WTC11 (cell line): Measurements from ENCODE around the gene CIB2. TPM values are rescaled to one million over a fixed set of nuclear protein-coding genes. Genes with fewer than 3 reads are reported as not detected.

Experiments
- ATAC-seq: fragments of 200-7000 bp; cut with Tn5 transposase; 2 replicates; pipeline ENCODE4 v1.10.0; 2021; ENCODE audit warnings: mild to moderate bottlenecking, moderate library complexity
- CTCF ChIA-PET: fragments of 300-600 bp; sonication (Branson Sonifier 250); formaldehyde crosslinking; loops from one replicate; lab custom pipeline; 2021; ENCODE audit warnings: antibody characterized with exemption; lab: Charles Lee
- POLR2A ChIA-PET: fragments of 350-600 bp; sonication (Branson Sonifier 250); formaldehyde crosslinking; loops from one replicate; lab custom pipeline; 2021; ENCODE audit warnings: antibody characterized with exemption; lab: Charles Lee
- DNase-seq: peaks from one replicate; pipeline ENCODE4 v3.0.0; 2021; ENCODE audit warnings: low spot score
- H3K27ac Mint-ChIP-seq: 2 replicates; pipeline ENCODE4 v1.8.0; 2021; ENCODE audit warnings: mixed read lengths
- H3K27me3 Mint-ChIP-seq: 2 replicates; pipeline ENCODE4 v1.8.0; 2021; ENCODE audit warnings: low read depth, mild to moderate bottlenecking, moderate library complexity, mixed read lengths
- H3K36me3 Mint-ChIP-seq: 2 replicates; pipeline ENCODE4 v1.8.0; 2021; ENCODE audit warnings: mixed read lengths
- H3K4me1 Mint-ChIP-seq: 2 replicates; pipeline ENCODE4 v1.8.0; 2022; ENCODE audit warnings: mixed read lengths
- H3K4me3 Mint-ChIP-seq: 2 replicates; pipeline ENCODE4 v1.8.0; 2021; ENCODE audit warnings: mild to moderate bottlenecking, moderate library complexity, mixed read lengths
- H3K9me3 Mint-ChIP-seq: 2 replicates; pipeline ENCODE4 v1.8.0; 2021; ENCODE audit warnings: mixed read lengths
- ATF3 ChIP-seq: sonication (generic); formaldehyde crosslinking; conservative IDR thresholded peaks from 2 replicates; pipeline ENCODE4 v1.8.1; 2022; ENCODE audit warnings: mild to moderate bottlenecking, missing genetic modification reagents
- E2F4 ChIP-seq: sonication (generic); formaldehyde crosslinking; IDR thresholded peaks from 2 replicates; pipeline ENCODE4 v1.8.1; 2022; ENCODE audit warnings: low read depth, mild to moderate bottlenecking, moderate library complexity, missing genetic modification reagents, borderline replicate concordance
- ELF4 ChIP-seq: sonication (generic); formaldehyde crosslinking; IDR thresholded peaks from 2 replicates; pipeline ENCODE4 v1.8.1; 2022; ENCODE audit warnings: low read depth, mild to moderate bottlenecking, moderate library complexity, missing genetic modification reagents
- ETV6 ChIP-seq: sonication (generic); formaldehyde crosslinking; IDR thresholded peaks from 2 replicates; pipeline ENCODE4 v1.8.1; 2022; ENCODE audit warnings: mild to moderate bottlenecking, missing genetic modification reagents
- FOXJ3 ChIP-seq: sonication (generic); formaldehyde crosslinking; IDR thresholded peaks from 2 replicates; pipeline ENCODE4 v1.9.0; 2021; ENCODE audit warnings: missing genetic modification reagents, mild to moderate bottlenecking, borderline replicate concordance
- FOXP1 ChIP-seq: sonication (generic); formaldehyde crosslinking; IDR thresholded peaks from 2 replicates; pipeline ENCODE4 v1.8.0; 2022; ENCODE audit warnings: missing genetic modification reagents, mild to moderate bottlenecking, moderate library complexity, borderline replicate concordance
- GABPB1 ChIP-seq: sonication (generic); formaldehyde crosslinking; IDR thresholded peaks from 2 replicates; pipeline ENCODE4 v1.8.1; 2023; ENCODE audit warnings: mild to moderate bottlenecking, missing genetic modification reagents
- GTF2I ChIP-seq: fragments of 250-450 bp; sonication (Bioruptor Pico); conservative IDR thresholded peaks from 2 replicates; pipeline ENCODE4 v1.4.0; 2021; ENCODE audit warnings: mild to moderate bottlenecking
- IRF1 ChIP-seq: sonication (generic); formaldehyde crosslinking; IDR thresholded peaks from 2 replicates; pipeline ENCODE4 v1.8.0; 2023; ENCODE audit warnings: missing genetic modification reagents
- IRF2 ChIP-seq: sonication (generic); formaldehyde crosslinking; IDR thresholded peaks from 2 replicates; pipeline ENCODE4 v1.8.0; 2022; ENCODE audit warnings: low read depth, missing genetic modification reagents, borderline replicate concordance
- JAZF1 ChIP-seq: fragments of 250-450 bp; sonication (Bioruptor Pico); IDR thresholded peaks from 2 replicates; pipeline ENCODE4 v1.9.0; 2021; ENCODE audit warnings: moderate library complexity, mild to moderate bottlenecking, inconsistent platforms
- NR2C2 ChIP-seq: sonication (generic); formaldehyde crosslinking; IDR thresholded peaks from 2 replicates; pipeline ENCODE4 v1.8.0; 2022; ENCODE audit warnings: mild to moderate bottlenecking, missing genetic modification reagents
- PRRX2 ChIP-seq: fragments of 250-450 bp; sonication (Bioruptor Pico); IDR thresholded peaks from 2 replicates; pipeline ENCODE4 v1.8.0; 2021; ENCODE audit warnings: mild to moderate bottlenecking
- SP1 ChIP-seq: sonication (generic); formaldehyde crosslinking; conservative IDR thresholded peaks from 2 replicates; pipeline ENCODE4 v1.8.1; 2022; ENCODE audit warnings: missing genetic modification reagents
- USF2 ChIP-seq: sonication (generic); formaldehyde crosslinking; IDR thresholded peaks from 2 replicates; pipeline ENCODE4 v1.8.1; 2023; ENCODE audit warnings: mild to moderate bottlenecking, missing genetic modification reagents, moderate library complexity
- ZBTB43 ChIP-seq: sonication (generic); formaldehyde crosslinking; IDR thresholded peaks from 2 replicates; pipeline ENCODE4 v1.8.1; 2023; ENCODE audit warnings: mild to moderate bottlenecking, missing genetic modification reagents
- ZNF396 ChIP-seq: fragments of 250-450 bp; sonication (Bioruptor Pico); IDR thresholded peaks from 2 replicates; pipeline ENCODE4 v1.8.0; 2021; ENCODE audit warnings: mild to moderate bottlenecking, moderate library complexity, borderline replicate concordance
- ZNF425 ChIP-seq: fragments of 250-450 bp; sonication (Bioruptor Pico); conservative IDR thresholded peaks from 2 replicates; pipeline ENCODE4 v1.9.0; 2021; ENCODE audit warnings: mild to moderate bottlenecking
- total RNA-seq: library from RNA; stranded (reverse); gene quantifications from 3 replicates; pipeline ENCODE4 v1.2.3, GENCODE V29; 2021

CIB2 gene
- total RNA-seq, 1 experiment from 2014 or later = 45.2 TPM

- no peak overlapping the region for H3K27ac Mint-ChIP-seq
- POLR2A ChIA-PET = no interaction called here
- H3K27me3 Mint-ChIP-seq = no peaks in the 10 kb centered on the region
- TF ChIP-seq FOXJ3 (no peak), GABPB1 (CRISPR knock-in tag) (no peak), USF2 (no peak), ZBTB43 (CRISPR knock-in tag) (no peak), ETV6 (no peak), IRF2 (CRISPR knock-in tag) (no peak), JAZF1 (CRISPR knock-in tag) (no peak), E2F4 (CRISPR knock-in tag) (no peak), ZNF396 (CRISPR knock-in tag) (no peak), GTF2I (CRISPR knock-in tag) (no peak)
- CTCF ChIA-PET = interaction anchor here (1.0 to 1.7 kb wide), 3 partner anchors 13 to 159 kb away, joined by 4 to 6 read pairs (median 6); no protein-coding TSS in a partner anchor
- H3K4me1 Mint-ChIP-seq = peaks cover 17% of the 10 kb centered on the region
- no peak overlapping the region for H3K4me3 Mint-ChIP-seq
- ATAC-seq (peak; percentile 8; the same call in 1 of the 2 replicates), DNase-seq (peak; percentile 8)
- H3K36me3 Mint-ChIP-seq = no peaks in the 10 kb centered on the region
- H3K9me3 Mint-ChIP-seq = no peaks in the 10 kb centered on the region
These were observed 62.2 kb downstream of the CIB2 start for GRCh38 chr15:78069052-78069414.

- ATAC-seq (no peak), DNase-seq (peak; percentile 8)
- Mint-ChIP-seq H3K4me3 (no peak overlapping the region), H3K36me3 (no peaks in the 10 kb centered on the region), H3K27me3 (no peaks in the 10 kb centered on the region), H3K9me3 (no peaks in the 10 kb centered on the region), H3K27ac (peak overlapping the region; percentile 35; the same call in 1 of the 2 replicates), H3K4me1 (peaks cover 13% of the 10 kb centered on the region)
- ChIA-PET POLR2A (interaction anchor here (0.7 to 0.9 kb wide), 2 partner anchors 57 to 156 kb away, joined by 3 to 4 read pairs; no protein-coding TSS in a partner anchor), CTCF (interaction anchor here (1.0 to 1.7 kb wide), 2 partner anchors 41 to 128 kb away, joined by 3 to 10 read pairs; no protein-coding TSS in a partner anchor)
- TF ChIP-seq FOXP1 (CRISPR knock-in tag) = no peak
These were observed 63.7 kb downstream of the CIB2 start for GRCh38 chr15:78067328-78068228.

GRCh38 chr15:78065973-78066946, 65.0 kb downstream of the CIB2 start:
- Mint-ChIP-seq H3K36me3 (no peaks in the 10 kb centered on the region), H3K27me3 (no peaks in the 10 kb centered on the region), H3K9me3 (no peaks in the 10 kb centered on the region), H3K4me1 (peaks cover 7% of the 10 kb centered on the region), H3K27ac (peak overlapping the region; percentile 52; the same call in 1 of the 2 replicates), H3K4me3 (no peak overlapping the region)
- ATAC-seq (no peak; the same call in 1 of the 2 replicates), DNase-seq (peak; percentile 6)
- ChIA-PET POLR2A (interaction anchor here (0.9 kb wide), 1 partner anchor 158 kb away, joined by 3 read pairs; no protein-coding TSS in a partner anchor), CTCF (interaction anchor here (1.3 to 1.7 kb wide), 2 partner anchors 42 to 66 kb away, joined by 3 to 10 read pairs; no protein-coding TSS in a partner anchor)
- no peak for TF ChIP-seq ELF4 (CRISPR knock-in tag)
- no peak for TF ChIP-seq ZNF425 (CRISPR knock-in tag)
- TF ChIP-seq SP1 = no peak
- TF ChIP-seq IRF1 (CRISPR knock-in tag) = no peak
- TF ChIP-seq USF2 = no peak
- TF ChIP-seq PRRX2 (CRISPR knock-in tag) = no peak
- TF ChIP-seq ATF3 (CRISPR knock-in tag) = no peak
- no peak for TF ChIP-seq NR2C2 (CRISPR knock-in tag)
